ENCODE measurements around the gene IZUMO4.

DNA sequence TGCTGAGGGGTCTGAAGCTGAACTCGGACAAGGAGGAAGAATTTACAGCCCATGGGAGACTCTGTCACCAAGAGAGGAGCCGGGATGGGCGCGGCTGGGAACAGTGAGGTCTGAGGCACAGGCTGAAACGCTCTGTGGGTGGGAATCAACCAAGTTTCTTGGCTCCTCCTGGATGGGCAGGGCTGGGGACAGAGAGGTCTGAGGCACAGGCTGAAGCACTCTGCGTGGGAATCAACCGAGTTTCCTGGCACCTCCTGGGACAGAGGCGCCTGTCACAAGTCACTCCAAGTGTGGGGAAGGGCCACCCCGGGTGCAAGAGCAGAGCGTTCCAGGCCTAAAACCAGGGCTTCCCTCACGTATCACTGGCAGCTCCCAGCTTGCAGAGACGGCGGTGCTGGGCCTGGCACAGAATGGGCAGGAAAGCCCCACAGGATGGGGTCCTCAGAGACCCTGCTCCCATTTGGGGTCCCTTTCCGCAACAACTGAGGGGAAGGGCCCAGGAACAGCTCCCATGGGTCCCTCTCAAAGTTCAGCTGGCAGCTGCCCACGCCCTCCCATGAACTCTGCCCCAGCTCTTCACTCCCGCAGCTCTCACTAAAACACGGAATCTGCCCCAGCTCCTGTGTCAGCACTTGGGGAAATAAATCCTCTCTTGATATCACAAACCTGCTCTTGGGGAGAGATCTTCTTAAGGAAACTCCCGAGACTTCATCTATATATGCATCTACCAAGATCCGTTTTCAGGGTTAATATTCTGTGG lies 36.2 kb downstream of the IZUMO4 start:
- TF ChIP-seq YY1 (IDR thresholded peaks at IDR 0.05; ENCODE audit: low read depth, low read length) (no peak), TCF7 (IDR thresholded peaks at IDR 0.05; ENCODE audit: borderline replicate concordance) (no peak), CEBPB (IDR thresholded peaks at IDR 0.05; ENCODE audit: borderline replicate concordance in 1 of 2, low read depth in 2 of 2, low read length in 2 of 2) (no peak), SP1 (IDR thresholded peaks at IDR 0.05; ENCODE audit: low read depth, low read length) (no peak), PML (IDR thresholded peaks at IDR 0.05; ENCODE audit: low read length) (no peak)

Measured in GM12878 (cell line).